H54 (cell line): ENCODE results near the gene SMG6.
"Not testable (repeated sequence)": the region's sequence is repeated elsewhere in the genome, so short reads cannot be mapped to it uniquely, and the experiment has no call there.

Experiments used
- DNase-seq: peaks from one replicate; pipeline ENCODE4 v3.0.0; 2011; ENCODE audit warnings: low spot score, mixed read lengths; ENCODE audit not compliant: insufficient read length
- FAIRE-seq: peaks from 3 replicates; lab custom pipeline; 2011; peaks lifted over from hg19 to GRCh38; lab: Jason Lieb, UNC
- POLR2A ChIP-seq: IDR thresholded peaks from 2 replicates; pipeline ENCODE4 v1.6.1; 2011; ENCODE audit warnings: low read depth, mild to moderate bottlenecking, low read length

SMG6 gene

DNA sequence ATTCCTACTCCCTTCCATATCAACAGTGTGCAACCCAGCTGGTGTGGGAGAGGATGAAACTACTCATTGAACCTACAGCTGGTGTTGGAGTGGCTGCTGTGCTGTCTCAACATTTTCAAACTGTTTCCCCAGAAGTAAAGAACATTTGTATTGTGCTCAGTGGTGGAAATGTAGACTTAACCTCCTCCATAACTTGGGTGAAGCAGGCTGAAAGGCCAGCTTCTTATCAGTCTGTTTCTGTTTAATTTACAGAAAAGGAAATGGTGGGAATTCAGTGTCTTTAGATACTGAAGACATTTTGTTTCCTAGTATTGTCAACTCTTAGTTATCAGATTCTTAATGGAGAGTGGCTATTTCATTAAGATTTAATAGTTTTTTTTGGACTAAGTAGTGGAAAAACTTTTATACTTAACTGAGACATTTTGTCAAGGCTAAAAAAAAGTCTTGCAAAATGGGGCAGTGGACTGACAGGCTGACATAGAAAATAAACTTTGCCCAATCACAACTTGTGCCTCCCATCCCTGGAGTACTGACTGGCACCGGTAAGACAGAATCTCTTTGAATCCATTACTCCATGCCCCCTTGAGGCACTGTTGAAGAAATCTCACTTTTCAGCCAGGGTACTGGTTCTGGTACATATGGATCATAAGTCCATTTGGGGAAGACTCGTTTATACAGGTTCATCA, 20.2 kb upstream of the SMG6 start:
- FAIRE-seq (no peak), DNase-seq (no peak)
- no peak for TF ChIP-seq POLR2A

DNA sequence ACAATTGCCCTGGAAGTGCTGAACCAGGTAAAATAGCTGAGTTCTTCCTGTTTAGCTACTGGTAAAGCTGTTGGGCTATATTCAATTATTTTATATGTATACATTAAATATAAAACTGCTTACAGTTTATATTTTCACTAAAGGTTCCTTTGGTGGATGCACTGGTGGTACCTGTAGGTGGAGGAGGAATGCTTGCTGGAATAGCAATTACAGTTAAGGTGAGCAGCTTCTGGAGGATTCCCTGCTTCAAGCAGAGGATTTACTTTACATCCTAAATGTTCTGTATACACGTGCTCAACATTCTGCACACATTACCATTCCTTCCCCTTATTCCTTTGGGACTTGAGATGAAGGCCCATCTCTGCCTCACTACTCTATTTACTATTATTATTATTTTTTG, 17.8 kb upstream of the SMG6 start:
- DNase-seq (no peak), FAIRE-seq (no peak)
- TF ChIP-seq POLR2A, result no peak

DNA sequence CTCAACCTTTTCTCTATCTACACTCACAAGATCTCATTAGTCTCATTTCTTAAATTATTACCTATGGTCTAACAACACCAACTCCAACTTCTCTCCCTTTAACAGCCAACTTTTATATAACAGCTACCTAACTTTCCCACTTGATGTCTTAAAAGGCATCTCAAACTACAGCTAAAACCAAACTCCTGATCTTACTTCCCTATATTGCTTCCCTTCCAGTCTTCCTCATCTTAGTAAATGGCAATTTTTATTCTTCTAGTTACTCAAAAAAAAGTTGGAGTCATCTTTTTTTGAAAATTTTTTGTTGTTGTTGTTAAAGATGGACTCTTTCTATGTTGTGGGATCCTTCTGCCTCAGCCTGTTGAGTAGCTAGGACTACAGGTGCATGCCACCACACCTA, 15.5 kb upstream of the SMG6 start:
- FAIRE-seq, result no peak
- TF ChIP-seq POLR2A, result no peak
- no peak for DNase-seq

DNA sequence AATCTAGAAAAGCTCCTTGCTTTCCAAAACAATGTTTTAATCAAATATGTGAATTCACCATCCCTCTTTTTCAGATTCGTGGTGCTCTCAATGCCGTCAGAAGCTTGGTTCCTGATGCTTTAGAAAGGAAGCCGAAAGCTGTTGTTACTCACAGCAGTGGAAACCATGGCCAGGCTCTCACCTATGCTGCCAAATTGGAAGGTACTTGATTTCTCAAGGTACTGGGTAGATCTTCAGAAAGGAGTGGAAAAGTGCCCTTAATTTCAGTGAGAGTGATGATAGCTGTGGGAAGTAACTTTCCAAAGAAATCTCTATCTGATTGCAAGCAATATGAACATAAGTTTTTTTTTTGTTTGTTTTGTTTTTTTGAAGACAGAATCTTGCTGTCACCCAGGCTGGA, 14.2 kb upstream of the SMG6 start:
- FAIRE-seq, result no peak

DNA sequence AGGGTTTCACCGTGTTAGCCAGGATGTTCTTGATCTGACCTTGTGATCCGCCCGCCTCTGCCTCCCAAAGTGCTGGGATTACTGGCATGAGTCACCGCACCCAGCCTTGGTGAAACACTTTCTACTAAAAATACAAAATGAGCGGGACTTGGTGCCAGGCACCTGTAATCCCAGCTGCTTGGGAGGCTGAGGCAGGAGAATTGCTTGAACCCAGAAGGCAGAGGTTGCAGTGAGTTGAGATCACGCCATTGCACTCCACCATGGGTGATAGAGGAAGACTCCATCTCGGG, 13.3 kb upstream of the SMG6 start:
- DNase-seq, FAIRE-seq: not testable (repeated sequence)

More for the DNA sequence above, 14.2 kb upstream of the SMG6 start:
- DNase-seq, result no peak
- no peak for TF ChIP-seq POLR2A

DNA sequence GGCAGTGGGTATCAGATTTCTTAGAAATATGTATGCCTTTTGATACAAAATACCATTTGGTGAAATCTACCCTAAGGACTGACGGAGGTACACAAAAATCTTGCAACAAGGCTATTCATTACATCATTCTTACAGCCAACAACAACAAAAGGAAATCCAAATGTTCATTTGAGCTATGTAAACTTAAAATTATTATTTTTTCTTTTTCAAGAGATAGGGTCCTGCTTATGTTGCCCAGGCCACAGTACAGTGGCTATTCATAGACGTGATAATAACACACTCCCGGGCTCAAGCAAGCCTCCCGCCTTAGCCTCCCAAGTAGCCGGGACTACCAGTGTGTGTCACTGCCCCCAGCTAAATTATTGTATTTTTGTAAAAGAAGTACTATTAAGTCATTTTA, 9.2 kb upstream of the SMG6 start:
- FAIRE-seq (no peak), DNase-seq (no peak)
- no peak for TF ChIP-seq POLR2A

DNA sequence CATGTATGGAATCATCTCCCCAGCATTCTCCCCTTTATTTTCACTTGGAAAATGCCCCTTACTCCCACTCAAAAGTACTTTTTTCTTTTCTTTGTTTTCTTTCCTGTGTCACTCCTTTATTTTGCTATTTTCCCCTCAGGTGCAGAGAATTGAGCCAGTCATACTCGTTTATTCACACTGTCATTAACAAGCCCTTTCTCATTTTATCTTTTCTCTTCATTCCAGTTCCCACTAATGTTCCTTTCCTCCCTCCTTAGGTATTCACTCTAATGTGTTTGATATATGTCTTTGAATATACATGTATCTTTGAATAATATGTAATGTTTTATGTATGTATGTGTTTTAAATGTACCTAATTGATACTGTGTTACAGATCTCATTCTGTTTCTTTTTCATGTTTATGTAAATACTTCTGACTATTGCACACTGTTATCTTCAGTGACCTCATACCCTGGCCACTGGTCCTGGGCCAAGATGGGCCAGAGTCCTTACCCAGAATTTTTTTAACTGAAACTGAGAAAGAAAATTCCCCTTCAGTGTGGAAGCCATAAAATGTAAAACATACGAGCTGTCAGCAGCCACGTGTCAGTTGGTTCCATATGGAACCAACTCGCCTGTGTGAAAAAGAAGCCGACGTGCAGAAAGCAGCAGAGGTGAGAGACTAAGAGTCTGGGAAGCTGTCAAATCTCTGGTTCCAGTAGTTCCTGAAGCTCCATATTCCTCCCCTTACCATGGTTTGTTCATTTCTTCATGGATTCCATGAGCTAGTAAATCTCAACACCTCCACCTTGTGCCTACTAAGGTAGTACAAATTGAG, 6.0 kb upstream of the SMG6 start:
- no peak for DNase-seq
- FAIRE-seq, result no peak
- TF ChIP-seq POLR2A, result no peak

DNA sequence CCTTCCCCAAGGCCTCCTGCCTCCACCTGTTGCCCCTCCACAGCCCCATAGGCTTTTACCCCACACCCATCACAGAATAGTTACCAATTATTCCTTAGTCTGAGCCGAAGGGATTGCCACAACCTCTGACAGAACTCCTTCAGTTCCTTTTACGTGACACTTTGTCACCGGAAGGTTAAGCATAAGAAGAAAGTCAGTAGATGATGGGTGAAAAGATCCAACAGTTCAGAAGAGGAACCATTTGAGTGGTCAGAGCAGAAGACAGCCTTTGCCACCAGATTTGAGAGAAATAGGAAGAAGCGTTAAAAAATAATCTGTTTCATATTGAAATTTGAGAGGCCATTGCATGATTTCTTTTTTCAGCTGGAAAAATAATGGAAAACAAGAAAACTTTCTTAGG, 1.3 kb upstream of the SMG6 start:
- no peak for DNase-seq
- TF ChIP-seq POLR2A, result no peak
- no peak for FAIRE-seq

DNA sequence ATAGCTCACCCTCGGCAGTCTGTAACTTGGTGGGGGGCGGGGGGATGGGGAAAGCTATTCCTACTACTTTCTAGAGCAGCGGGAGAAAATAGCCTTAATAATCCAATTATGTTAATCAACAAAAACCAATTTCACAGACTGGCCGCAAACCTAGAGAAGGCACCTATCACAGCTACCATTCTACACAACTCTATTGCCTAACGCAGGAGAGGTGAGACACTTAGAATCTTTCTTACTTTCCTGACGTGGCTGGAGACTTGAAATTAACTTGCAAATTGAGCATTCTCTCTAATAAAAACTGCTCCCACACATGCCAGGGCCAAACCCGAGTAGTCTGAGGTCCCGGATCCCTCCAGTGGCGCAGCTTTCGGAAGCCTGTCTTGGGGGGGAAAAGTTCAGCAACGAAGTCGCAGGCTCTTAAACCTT, 794 bp downstream of the SMG6 start:
- DNase-seq (peak; percentile 18), FAIRE-seq (no peak)
- TF ChIP-seq POLR2A, result no peak

DNA sequence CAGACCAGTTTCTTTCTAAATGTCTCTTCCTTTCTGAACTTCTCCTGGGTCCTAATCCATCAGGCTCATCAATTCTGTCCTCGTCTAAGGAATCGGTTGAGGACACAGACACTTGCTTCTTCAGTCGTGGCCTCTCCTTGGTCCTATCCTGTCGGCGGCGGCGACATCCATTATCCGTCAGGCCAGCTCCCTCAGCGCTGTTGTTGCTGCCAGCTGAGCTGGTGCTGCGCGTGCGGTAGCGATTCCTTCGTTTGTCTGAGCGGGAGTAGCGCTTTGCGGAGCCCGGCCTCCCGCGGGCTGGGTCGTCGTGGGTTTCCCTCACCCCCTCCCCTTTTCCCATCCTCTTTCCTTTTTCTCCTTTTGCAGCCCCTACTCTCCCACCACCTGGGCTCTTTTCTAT, 3.8 kb downstream of the SMG6 start:
- no peak for FAIRE-seq
- DNase-seq, result no peak
- no peak for TF ChIP-seq POLR2A

DNA sequence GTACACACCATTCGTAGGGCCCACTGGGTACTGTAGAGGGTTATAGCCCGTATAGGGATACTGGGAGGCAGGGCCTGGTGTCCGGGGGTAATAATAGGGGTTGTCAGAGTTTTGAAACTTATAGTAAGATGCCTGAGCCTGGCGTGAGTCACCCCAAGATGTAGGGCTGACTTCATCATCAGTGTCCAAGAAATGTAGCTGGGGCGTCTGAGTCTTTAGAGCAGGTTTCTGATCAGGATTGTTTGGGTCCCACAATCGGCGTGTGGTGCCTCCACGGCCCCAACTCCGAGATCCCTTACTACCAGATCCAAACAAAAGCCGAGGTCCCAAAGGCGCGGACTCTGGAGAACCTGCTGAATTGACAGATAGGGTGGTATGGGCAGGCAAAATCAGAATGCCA, 4.4 kb downstream of the SMG6 start:
- no peak for FAIRE-seq

DNA sequence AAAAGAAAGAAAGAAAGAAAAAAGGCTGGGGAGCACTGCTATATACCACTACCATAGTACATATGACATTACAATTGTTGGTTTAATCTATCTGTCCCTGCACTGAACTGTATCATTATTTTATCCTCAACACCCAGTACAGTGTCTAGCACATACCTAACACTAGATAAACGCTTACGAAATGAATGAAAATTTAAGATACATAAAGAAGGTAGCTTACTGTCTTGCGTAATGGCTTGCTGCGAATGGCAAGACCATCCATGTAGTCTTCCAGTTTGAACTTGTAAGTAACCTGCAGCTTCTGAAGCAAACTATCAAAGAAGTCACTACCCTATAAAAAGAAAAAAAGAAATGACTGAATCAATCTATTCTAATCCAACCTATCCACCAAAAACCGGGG, 6.6 kb downstream of the SMG6 start:
- TF ChIP-seq POLR2A, result no peak
- DNase-seq (no peak), FAIRE-seq (no peak)

More for the DNA sequence above, 4.4 kb downstream of the SMG6 start:
- TF ChIP-seq POLR2A, result no peak
- no peak for DNase-seq

DNA sequence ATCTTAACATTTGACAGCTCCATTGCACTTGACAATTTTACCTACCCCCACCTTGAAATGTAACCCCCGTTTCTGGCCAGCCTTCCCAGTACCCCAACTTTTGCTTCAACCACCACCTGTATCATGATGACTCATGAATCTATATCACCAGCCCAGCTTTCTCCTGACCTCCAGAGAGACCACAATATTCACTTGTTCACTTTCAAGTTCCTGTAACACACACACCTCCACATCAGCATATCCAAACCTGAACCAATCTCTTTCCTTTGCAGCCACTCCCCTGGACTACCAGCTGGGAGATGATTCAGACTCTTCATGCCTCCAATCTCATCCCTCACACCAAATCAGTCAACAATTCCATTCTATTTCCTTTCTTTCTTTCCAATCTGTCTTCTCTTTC, 8.0 kb downstream of the SMG6 start:
- FAIRE-seq (peak; percentile 43), DNase-seq (peak; percentile 16)
- TF ChIP-seq POLR2A, result no peak

DNA sequence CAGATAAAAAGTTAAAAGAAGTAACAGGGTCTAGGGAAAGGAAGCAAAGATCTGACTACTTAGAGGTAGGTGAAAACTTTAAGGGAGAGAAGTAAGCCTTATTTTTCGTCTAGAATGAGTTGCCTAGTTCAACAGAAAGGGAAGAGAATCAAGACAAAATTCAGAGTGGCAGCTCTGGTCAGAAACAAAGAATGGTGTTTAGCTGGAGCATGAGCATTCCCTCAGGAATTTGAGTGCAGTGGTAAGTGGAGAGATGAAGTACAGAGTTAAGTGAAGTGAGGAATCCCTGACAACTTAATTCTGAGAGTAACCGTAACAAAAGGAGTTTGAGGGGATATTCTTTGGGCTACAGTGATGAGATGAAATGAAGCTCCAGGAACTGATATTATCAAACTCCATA, 11.5 kb downstream of the SMG6 start:
- DNase-seq, result no peak
- no peak for FAIRE-seq
- no peak for TF ChIP-seq POLR2A
